Keratinocyte (primary cell): ENCODE measurements around the gene RYR2.

Experiments used
- CTCF ChIP-seq, 3 experiments: IDR thresholded peaks in 1 of 3; conservative IDR thresholded peaks in 1 of 3; optimal IDR thresholded peaks in 1 of 3; 2 replicates in 2 of 3; 3 replicates in 1 of 3; pipeline versions ENCODE3 to v1.5.1; 2011; ENCODE audit warnings: low read length in 3 of 3, mild to moderate bottlenecking in 3 of 3, moderate library complexity in 2 of 3, control low read depth in 1 of 3, inconsistent platforms in 1 of 3; ENCODE audit not compliant: insufficient read depth in 2 of 3; ENCODE audit errors: extremely low read depth in 1 of 3
- EZH2 ChIP-seq: IDR thresholded peaks from one replicate; pipeline ENCODE4 v1.6.1; 2012; ENCODE audit warnings: inconsistent platforms, mild to moderate bottlenecking, low read length, moderate library complexity

- TF ChIP-seq CTCF (optimal IDR thresholded peaks at IDR 0.05 in 1 of 3, IDR thresholded peaks at IDR 0.05 in 1 of 3, conservative IDR thresholded peaks at IDR 0.05 in 1 of 3; ENCODE audit: extremely low read depth in 1 of 3, insufficient read depth in 2 of 3, low read length in 3 of 3) (no peak), EZH2 (no peak)
Observed at GRCh38 chr1:237470712-237471338, 428.8 kb downstream of the RYR2 start.
